HEK293T (cell line): ENCODE results near the gene SMAD5.

ENCODE experiments used
- CTCF ChIA-PET: fragments of 350-600 bp; formaldehyde crosslinking; extraction: SDS; loops from one replicate; lab custom pipeline; 2021; ENCODE audit warnings: antibody characterized with exemption, inconsistent platforms; lab: Yijun Ruan, JAX
- POLR2A ChIA-PET: fragments of 350-600 bp; formaldehyde crosslinking; extraction: SDS; loops from one replicate; lab custom pipeline; 2020; ENCODE audit warnings: antibody characterized with exemption, inconsistent platforms; lab: Yijun Ruan, JAX
- DNase-seq: peaks from one replicate; pipeline ENCODE4 v3.0.0; 2012; ENCODE audit warnings: mixed read lengths; ENCODE audit errors: extremely low spot score
- ARNT ChIP-seq: fragments of 450-650 bp; IDR thresholded peaks from 2 replicates; pipeline ENCODE4 v1.6.1; 2017; ENCODE audit warnings: mild to moderate bottlenecking
- BHLHE40 ChIP-seq: fragments of 450-650 bp; IDR thresholded peaks from 2 replicates; pipeline ENCODE4 v1.6.1; 2016; ENCODE audit warnings: mild to moderate bottlenecking, moderate library complexity, borderline replicate concordance
- CTBP1 ChIP-seq: fragments of 450-650 bp; IDR thresholded peaks from 2 replicates; pipeline ENCODE4 v1.6.1; 2016; ENCODE audit warnings: borderline replicate concordance
- ELF4 ChIP-seq: fragments of 450-650 bp; IDR thresholded peaks from 2 replicates; pipeline ENCODE4 v1.6.1; 2017; ENCODE audit warnings: antibody characterized with exemption
- FOXA1 ChIP-seq: fragments of 450-650 bp; IDR thresholded peaks from 2 replicates; pipeline ENCODE4 v1.6.1; 2016; ENCODE audit warnings: mild to moderate bottlenecking
- FOXK2 ChIP-seq: fragments of 450-650 bp; IDR thresholded peaks from 2 replicates; pipeline ENCODE4 v1.6.1; 2016; ENCODE audit warnings: mild to moderate bottlenecking
- FOXM1 ChIP-seq: fragments of 450-650 bp; IDR thresholded peaks from 2 replicates; pipeline ENCODE4 v1.6.1; 2017; ENCODE audit warnings: mild to moderate bottlenecking, borderline replicate concordance
- HDGF ChIP-seq: fragments of 450-650 bp; IDR thresholded peaks from 2 replicates; pipeline ENCODE4 v1.6.1; 2017; ENCODE audit warnings: antibody characterized with exemption, borderline replicate concordance
- L3MBTL2 ChIP-seq: fragments of 450-650 bp; conservative IDR thresholded peaks from 2 replicates; pipeline ENCODE4 v1.6.1; 2016; ENCODE audit warnings: mild to moderate bottlenecking
- LEF1 ChIP-seq: fragments of 450-650 bp; IDR thresholded peaks from 2 replicates; pipeline ENCODE4 v1.6.1; 2017; ENCODE audit warnings: mild to moderate bottlenecking, borderline replicate concordance
- NFRKB ChIP-seq: fragments of 450-650 bp; IDR thresholded peaks from 2 replicates; pipeline ENCODE4 v1.6.1; 2016; ENCODE audit warnings: mild to moderate bottlenecking, moderate library complexity
- SP1 ChIP-seq: fragments of 450-650 bp; IDR thresholded peaks from 2 replicates; pipeline ENCODE4 v1.6.1; 2017
- SUZ12 ChIP-seq: fragments of 450-650 bp; IDR thresholded peaks from 2 replicates; pipeline ENCODE4 v1.6.1; 2016; ENCODE audit warnings: mild to moderate bottlenecking
- TARDBP ChIP-seq: fragments of 450-650 bp; IDR thresholded peaks from 2 replicates; pipeline ENCODE4 v1.6.1; 2016
- ZNF384 ChIP-seq: fragments of 450-650 bp; IDR thresholded peaks from 2 replicates; pipeline ENCODE4 v1.6.1; 2016
- TF ChIP-seq, protein P1 (sequence below): fragments of 450-650 bp; IDR thresholded peaks from 2 replicates; pipeline ENCODE4 v1.6.1; 2016

The SMAD5 gene

DNA sequence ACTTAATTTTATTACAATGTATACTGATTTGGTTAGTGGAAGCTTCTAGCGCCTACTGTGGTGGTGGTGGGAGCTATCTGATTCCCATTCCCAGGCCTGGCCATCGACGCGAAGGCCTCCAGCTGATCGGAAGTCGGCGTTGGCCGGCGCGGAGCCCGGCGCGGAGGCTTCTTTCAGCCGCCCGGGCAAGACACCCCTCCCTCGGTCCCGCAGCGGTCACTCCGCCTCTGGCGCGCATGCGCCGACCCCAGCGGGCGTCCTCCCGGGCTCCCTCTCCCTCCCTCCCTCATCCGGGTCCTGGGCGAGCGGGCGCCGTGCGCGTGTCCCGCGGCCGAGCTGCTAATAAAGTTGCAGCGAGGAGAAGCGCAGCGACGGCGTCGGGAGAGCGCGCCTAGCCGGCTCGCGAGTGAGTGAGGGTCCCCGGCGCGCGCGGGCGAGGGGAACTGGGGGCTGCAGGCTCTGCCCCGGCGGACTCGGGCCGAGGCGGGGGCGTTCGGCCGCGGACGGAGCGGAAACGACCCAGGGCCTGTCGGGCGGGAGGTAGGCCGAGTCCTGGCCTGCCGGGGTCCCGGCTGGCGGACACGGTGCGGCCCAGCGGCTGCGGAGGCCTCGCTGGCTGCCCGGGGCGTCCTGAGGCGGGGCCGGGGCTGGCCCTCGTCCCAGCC is at the start of gene SMAD5:
SMAD5 (plus strand) TSS at position 289 of the 665 bp plus-strand sequence. CDS start 20,916 bp downstream, outside the sequence.
- TF ChIP-seq CTBP1 (no peak), L3MBTL2 (peak; percentile 62), FOXK2 (no peak), LEF1 (peak; percentile 69; the same call in 1 of the 2 replicates), TARDBP (no peak), SUZ12 (no peak), BHLHE40 (no peak), HDGF (no peak), ELF4 (no peak)
- TF ChIP-seq, protein P1, sequence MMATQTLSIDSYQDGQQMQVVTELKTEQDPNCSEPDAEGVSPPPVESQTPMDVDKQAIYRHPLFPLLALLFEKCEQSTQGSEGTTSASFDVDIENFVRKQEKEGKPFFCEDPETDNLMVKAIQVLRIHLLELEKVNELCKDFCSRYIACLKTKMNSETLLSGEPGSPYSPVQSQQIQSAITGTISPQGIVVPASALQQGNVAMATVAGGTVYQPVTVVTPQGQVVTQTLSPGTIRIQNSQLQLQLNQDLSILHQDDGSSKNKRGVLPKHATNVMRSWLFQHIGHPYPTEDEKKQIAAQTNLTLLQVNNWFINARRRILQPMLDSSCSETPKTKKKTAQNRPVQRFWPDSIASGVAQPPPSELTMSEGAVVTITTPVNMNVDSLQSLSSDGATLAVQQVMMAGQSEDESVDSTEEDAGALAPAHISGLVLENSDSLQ, result no peak
- DNase-seq, result peak; percentile 97
- POLR2A ChIA-PET, result interaction anchor here (0.8 to 2.8 kb wide), 8 partner anchors 9 to 639 kb away, joined by 3 to 22 read pairs (median 5); no protein-coding TSS in a partner anchor
- CTCF ChIA-PET, result interaction anchor here (0.9 to 1.2 kb wide), 2 partner anchors 14 to 23 kb away, joined by 3 to 5 read pairs; no protein-coding TSS in a partner anchor

DNA sequence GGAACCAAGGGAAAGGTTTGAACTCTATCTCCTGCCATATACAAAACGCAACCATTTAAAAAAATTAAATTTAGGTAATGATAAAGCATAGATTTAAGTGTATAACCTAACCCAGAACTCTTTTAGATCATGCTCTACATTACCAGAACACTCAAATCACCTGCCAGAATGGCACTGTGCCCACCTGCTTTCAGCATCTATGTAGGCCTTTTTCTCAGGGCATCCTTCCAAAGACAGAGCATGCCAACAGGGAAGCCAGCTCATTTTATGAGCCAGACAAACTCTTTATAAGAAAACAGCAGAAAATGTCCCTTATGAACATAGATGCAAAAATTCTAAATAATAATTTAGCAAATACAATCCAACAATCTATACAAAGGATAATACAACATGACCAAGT is 47.9 kb upstream of the SMAD5 start:
- no peak for DNase-seq
- TF ChIP-seq SP1, result no peak
- no peak for TF ChIP-seq BHLHE40
- TF ChIP-seq ARNT, result no peak
- TF ChIP-seq SUZ12, result no peak
- TF ChIP-seq, protein P1, result no peak
- TF ChIP-seq TARDBP, result no peak
- no peak for TF ChIP-seq HDGF
- no peak for TF ChIP-seq NFRKB
- TF ChIP-seq ZNF384, result no peak
- ChIA-PET CTCF (interaction anchor here (0.9 kb wide), 1 partner anchor 685 kb away, joined by 5 read pairs; no protein-coding TSS in a partner anchor), POLR2A (no interaction called here)

DNA sequence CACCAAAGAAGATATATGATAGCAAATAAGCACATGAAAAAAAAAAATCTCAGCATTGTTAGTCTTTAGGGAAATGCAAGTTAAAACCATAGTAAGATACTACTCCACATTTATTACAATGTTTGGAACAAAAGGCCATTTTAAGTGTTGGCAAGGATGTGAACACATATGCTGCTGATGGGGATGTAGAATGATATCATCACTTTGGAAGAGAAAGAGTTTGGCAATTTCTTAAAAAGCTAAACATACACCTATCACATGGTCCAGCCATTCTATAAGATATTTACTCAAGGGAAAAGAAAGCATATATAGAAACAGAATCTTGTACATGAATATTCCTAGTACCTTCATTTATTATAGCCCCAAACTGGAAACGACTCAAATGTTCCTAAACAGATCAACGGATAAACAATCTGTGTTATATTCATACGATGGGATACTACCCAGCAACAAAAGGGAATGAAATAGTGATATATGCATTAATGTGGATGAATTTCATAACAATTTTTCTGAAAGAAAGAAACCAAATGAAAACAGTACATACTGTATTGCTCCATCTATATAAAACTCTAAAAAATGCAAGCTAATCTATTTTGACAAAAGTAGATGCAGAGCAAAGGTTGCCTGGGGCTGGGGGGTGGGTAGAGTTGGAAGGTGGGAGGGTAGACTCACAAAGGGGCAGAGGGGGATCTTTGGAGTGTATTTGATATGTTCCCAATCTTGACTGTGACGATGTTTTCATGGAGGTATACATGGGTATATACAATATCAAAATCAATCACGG is 45.7 kb upstream of the SMAD5 start:
- POLR2A ChIA-PET, result no interaction called here
- CTCF ChIA-PET, result interaction anchor here (0.9 kb wide), 2 partner anchors 30 to 142 kb away, joined by 3 to 4 read pairs; no protein-coding TSS in a partner anchor
- DNase-seq, result no peak
- TF ChIP-seq SUZ12 (no peak), NFRKB (no peak), ARNT (no peak), ELF4 (no peak), FOXM1 (no peak), TARDBP (no peak), L3MBTL2 (no peak), LEF1 (no peak), HDGF (no peak)

DNA sequence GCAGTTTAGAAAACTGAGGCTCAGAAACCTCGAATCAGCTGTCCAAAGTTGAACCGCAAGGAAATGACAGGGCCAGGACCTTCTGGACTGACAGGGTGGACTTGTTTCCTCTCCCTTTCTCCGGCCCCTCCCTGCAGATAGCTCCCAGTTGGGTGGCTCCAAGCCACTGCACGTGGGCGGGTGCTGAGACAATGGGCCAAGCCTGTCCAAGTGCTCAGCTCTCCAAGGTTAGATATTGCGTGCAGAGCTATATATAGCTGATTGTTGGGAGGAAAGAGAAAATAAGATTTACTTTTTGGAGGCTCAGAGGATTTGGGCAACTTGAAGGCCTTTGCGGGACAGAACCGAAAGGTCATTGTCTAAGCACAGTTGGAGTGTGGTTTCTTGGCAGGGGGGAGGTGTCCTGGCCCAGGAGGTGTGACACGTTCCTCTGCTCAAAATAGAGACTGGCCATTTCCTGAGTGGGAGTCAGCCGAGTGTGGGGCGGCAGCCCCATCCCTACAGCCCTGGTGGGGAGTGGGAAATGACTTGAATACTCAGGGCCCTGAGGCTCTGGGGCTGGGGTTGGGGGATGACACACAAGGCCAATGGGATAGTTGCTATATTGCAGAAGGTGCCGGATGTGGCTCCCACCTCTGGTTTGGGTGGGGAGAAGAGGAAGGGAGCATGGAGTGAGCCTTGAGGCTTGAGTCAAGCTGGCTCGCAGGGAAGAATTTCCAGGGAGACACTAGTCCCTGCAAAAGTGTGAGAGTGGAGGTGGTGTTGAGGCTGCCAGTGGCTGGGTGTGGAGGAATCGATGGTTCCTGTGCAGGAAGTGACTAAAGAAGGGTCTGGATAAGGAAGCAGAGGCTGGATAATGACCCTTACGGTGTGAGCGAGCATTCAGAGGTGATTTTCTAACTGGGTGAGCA is 44.4 kb upstream of the SMAD5 start:
- CTCF ChIA-PET, result no interaction called here
- no peak for TF ChIP-seq SUZ12
- TF ChIP-seq TARDBP, result no peak
- no peak for TF ChIP-seq FOXA1
- no peak for TF ChIP-seq HDGF
- TF ChIP-seq CTBP1, result no peak
- TF ChIP-seq ARNT, result no peak
- TF ChIP-seq ZNF384, result no peak
- TF ChIP-seq SP1, result no peak
- no peak for TF ChIP-seq FOXK2
- TF ChIP-seq NFRKB, result no peak
- TF ChIP-seq BHLHE40, result no peak
- TF ChIP-seq, protein P1, result no peak
- no peak for TF ChIP-seq LEF1
- TF ChIP-seq L3MBTL2, result no peak
- no peak for TF ChIP-seq FOXM1
- TF ChIP-seq ELF4, result no peak
- DNase-seq, result no peak
- POLR2A ChIA-PET, result no interaction called here

DNA sequence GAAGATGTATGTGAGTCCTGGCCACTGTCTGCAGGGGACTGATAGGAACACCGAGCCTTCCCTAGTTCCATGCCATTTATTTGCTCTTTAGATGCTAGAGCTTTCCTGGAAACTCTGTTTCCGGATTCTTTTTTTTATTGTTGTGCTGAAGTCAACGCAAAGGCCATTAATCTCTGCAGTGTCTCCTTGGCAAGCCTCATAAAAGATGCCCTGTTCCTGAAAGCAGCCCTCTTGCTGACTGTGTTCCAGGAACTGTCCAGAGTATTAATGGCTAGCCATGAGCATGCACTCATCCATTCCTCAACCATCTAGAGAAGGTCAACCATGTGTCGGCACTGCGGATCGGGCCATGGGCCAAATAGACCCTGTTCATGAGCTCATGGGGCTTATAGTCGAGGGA is 42.9 kb upstream of the SMAD5 start:
- no peak for DNase-seq
- POLR2A ChIA-PET, result no interaction called here
- TF ChIP-seq SP1 (no peak), CTBP1 (no peak), ARNT (no peak), TARDBP (no peak), HDGF (no peak)
- TF ChIP-seq, protein P1, result peak; percentile 21; the same call in 1 of the 2 replicates
- CTCF ChIA-PET, result no interaction called here
